NCI-H748 treated with DMSO at 0.1 percent for 48 hours (cell line): ENCODE measurements around the gene METTL26.
A peak's percentile ranks its signal among the peaks of the same experiment; 100 is the strongest.

Experiments used
- DNase-seq: peaks from one replicate; lab custom pipeline; 2025; lab: John Stamatoyannopoulos, UW

METTL26 gene

DNA sequence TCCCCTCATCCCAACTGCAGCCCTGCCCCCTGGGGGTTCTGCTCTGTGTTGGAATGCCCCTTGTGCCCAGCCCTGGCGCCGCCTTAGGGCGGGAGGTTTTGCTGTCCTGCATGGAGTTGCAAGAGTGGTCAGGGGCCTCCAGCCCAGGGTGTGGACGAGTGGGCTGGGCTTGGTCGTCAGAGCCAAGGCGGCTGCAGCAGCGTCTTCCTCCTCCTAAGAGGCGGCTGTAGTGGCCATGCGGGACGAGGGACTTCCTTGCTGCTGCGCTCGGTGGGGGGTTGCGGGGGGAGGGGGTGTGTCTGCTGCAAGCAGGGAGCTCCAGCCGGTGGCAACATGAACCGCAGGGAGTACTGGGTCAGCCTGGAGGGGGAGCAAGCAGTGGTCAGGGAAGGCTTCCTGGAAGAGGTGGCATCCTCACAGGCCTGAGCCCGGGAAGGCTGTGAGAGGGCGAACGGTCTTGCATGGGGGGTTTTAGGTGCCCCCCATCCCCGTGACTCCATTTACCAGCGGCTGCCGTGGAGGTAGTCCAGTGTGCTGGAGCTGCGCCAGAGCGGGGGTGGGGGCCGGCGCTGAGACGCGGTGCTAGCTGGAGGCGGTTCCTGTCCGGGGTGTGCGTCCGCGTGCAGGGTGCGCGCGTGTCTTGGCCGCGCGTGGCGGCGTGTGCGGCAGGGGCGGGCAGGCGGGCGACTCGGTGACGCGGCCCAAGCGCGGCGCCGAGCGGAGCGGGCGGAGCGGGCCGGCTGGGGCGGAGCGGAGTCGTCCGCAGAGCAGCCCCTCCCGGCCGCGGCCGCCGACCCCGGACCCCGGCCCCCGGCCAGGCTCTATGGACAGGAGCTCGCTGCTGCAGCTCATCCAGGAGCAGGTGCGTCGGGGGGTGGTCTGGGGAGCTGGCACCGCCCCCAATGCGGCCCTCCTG lies 39.1 kb upstream of the METTL26 start, which contains the start of gene RHBDL1:
TSS of gene RHBDL1 (plus strand) at position 704 of the 916 bp plus-strand sequence. CDS start at position 824, 120 bp downstream.
- no peak for DNase-seq

DNA sequence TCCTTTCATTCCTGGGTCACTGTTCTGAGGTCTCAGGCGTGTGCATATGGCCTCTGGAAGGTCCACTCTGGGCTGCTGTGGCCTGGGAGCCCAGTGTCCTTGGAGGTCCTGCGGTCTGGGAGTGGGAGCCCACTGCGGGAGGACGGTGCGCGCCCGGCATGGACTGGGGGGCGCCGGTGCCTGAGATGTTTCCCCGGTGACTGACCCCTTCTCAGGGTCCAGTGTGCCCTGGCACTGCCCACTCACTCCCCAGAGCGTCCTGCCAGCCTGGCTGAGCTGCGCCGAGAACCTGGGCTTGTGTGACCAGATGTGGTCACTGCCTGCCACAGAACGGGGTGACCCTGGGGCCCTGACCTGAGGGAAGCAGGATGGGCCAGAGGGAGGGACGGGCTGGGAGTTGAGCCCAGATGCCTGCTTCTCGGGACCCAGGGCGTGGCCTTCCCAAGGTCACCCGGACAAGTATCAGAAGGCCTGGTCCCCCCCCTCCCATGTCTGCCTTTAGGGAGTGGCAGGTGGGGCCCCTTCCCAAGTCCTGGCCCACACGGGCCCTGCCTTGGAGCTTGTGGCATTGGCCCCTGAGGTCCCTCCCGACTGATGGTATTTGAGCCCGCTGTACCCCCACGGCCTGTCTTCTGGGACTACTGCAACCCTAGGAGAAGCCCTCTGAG lies 38.2 kb upstream of the METTL26 start:
- DNase-seq, result no peak

- DNase-seq, result no peak
Measured at GRCh38 chr16:673399-673991, 37.4 kb upstream of the METTL26 start.

DNA sequence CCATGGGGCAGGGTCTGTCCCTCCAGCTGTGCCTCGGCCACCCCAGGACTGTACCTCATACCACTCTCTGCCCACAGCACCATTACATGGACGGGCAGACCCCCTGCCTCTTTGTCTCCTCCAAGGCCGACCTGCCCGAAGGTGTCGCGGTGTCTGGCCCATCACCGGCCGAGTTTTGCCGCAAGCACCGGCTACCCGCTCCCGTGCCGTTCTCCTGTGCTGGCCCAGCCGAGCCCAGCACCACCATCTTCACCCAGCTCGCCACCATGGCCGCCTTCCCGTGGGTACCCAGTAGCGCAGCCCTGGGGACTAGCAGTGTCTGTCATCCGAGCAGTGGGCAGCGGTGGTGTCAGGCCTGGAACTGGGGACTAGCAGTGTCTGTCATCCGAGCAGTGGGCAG lies 36.7 kb upstream of the METTL26 start:
- no peak for DNase-seq

DNA sequence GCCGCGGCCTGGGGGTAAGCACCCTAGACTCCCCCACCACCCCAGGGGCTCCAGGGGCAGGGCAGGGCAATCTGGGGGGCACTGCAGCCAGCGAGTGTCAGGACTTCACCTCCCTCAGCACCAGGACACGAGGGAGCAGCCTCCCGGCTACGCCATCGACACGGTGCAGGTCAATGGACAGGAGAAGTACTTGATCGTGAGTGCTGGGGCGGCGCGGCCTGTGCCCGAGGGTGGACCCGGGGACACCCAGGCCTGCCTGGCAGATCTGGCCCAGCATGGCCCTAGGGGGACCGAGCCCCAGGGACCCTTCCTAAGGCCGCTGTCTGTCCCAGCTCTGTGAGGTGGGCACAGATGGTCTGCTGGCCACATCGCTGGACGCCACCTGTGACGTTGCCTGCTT lies 36.3 kb upstream of the METTL26 start:
- DNase-seq, result no peak

- DNase-seq, result no peak
Measured at GRCh38 chr16:671353-672131, 35.4 kb upstream of the METTL26 start.

DNA sequence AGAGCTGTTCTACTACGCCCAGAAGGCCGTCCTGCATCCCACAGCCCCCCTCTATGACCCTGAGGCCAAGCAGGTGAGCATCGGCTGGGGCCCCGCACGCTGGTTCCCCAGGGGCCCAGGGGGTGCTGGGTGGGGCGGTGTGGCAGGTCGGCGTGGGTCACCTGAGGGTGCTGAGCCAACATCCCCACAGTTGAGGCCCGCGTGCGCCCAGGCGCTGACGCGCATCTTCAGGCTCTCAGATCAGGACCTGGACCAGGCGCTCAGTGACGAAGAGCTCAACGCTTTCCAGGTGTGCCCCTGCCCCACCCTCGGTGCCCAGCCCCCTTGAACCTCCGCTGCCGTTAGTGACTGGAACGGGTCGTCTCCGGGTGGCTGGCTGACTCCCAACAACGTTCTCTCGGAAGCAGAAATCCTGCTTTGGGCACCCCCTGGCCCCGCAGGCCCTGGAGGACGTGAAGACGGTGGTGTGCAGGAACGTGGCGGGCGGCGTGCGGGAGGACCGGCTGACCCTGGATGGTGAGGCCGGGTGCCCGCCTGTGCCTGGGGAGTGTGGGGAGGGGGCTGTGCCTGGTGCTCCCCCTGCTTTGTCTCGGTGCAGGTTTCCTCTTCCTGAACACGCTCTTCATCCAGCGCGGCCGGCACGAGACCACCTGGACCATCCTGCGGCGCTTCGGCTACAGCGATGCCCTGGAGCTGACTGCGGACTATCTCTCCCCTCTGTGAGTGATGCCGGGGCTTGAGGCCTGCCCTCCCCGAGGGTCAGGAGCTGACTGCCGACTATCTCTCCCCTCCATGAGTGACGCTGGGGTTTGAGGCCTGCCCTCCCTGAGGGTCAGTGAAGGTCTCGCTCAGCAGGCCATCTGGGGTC lies 34.6 kb upstream of the METTL26 start:
- DNase-seq, result no peak

GRCh38 chr16:669666-670065 lies 33.6 kb upstream of the METTL26 start:
- no peak for DNase-seq

DNA sequence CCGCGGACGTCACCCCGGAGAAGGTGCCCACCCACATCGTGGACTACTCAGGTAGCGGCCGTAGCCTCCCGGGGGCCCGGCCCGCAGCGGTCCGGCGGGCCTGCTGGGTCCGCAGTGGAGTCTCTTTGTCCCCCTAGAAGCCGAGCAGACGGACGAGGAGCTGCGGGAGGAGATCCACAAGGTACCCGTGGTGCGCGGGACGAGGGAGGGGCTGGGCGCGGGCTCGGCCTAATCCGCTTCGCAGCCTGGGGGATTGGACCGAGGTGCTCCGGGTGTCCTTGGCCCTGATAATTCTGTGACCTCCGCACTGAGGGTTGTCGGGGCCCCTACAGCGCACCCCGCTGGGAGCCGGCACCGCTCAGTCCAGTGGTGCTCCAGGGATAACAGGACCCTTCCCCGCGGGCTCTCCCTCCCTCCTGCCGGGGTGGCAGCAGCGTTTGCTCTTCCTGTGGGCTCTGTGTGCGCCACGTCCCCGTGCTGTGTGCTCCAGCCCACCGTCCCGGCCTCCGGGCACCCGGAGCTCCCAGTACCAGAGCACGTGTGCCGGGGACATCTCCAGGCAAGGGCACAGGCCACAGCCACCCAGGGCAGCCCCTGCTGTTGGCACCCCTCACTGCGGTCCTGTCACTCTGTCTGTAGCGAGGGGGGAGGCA lies 32.5 kb upstream of the METTL26 start:
- no peak for DNase-seq

GRCh38 chr16:667780-668518 lies 31.8 kb upstream of the METTL26 start, which contains the start of gene RHOT2:
TSS of gene RHOT2 (plus strand) at chr16:668132. CDS start at chr16:668200, 68 bp downstream.
- DNase-seq, result peak; percentile 41

- no peak for DNase-seq
Measured at GRCh38 chr16:667113-667779, 31.1 kb upstream of the METTL26 start.

DNA sequence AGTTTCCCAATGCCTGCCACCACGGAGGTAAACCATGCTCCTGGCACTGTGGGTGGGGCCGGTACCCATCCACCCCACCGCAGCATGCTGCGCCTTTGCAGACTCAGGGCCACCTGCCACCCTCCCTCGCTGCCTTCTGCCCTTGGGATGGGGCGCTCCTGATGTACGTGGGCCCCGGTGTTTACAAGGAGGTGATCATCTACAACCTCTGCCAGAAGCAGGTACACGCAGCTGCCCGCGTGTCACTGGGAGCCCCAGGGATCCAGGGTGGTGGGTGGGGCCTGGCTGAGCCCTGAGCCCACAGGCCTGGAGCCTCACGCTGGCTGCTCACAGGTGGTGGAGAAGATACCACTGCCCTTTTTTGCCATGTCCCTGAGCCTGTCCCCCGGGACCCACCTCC lies 30.5 kb upstream of the METTL26 start:
- no peak for DNase-seq

DNA sequence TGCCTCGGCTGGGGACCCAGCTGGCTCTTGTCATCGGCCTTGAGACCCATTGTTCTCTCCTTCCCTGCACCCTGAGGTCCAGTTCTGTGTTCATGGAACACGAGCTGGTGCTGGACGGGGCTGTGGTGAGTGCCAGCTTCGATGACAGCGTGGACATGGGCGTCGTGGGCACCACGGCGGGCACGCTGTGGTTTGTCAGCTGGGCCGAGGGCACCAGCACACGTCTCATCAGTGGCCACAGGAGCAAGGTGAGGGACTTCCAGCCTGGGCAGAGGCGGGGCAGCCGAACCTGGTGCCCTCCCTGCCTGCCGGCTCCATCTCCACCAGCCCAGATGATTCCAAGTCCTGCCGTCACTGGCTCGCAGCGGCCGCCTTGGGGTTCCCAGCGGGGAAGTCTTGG lies 26.5 kb upstream of the METTL26 start:
- no peak for DNase-seq

DNA sequence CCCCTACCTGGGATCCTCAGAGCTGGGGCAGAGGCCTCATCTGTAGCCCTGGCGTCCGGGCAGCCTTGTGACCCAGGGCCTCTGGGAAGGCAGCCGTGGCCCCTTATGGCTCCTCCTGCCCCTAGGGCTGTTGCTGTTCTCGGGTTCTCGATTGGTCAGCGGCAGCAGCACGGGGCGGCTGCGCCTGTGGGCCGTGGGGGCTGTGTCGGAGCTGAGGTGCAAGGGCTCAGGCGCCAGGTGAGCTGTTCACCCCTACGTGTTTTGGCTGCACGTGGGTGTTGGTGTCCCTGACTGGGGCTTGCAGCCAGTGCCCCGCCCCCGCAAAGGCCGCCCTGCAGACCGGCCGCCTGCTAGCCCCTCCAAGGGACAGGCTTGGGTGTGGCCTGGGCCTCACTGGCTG lies 26.0 kb upstream of the METTL26 start:
- no peak for DNase-seq

DNA sequence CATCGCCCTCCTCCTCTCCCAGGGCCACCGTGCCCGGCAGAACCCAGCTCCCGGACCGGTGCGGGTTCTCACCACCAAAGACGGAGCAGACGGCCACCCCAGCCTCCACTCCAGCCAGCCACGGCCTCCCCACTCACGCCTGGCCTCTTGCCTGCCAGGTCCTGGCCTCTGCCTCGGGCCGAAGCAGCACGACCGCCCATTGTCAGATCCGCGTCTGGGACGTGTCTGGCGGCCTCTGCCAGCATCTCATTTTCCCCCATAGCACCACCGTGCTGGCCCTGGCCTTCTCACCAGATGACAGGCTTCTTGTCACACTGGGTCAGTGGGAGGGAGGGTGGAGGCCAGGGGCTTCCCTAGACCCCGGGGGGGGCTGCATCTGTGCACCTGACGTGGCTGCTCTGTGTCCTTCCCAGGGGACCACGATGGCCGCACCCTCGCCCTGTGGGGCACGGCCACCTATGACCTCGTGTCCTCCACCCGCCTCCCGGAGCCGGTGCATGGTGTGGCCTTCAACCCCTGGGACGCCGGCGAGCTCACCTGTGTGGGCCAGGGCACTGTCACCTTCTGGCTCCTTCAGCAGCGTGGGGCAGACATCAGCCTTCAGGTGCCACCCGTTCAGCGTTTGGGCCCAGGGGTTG lies 25.2 kb upstream of the METTL26 start:
- DNase-seq, result no peak

GRCh38 chr16:660459-661183 lies 24.5 kb upstream of the METTL26 start:
- DNase-seq, result no peak

GRCh38 chr16:660132-660458 lies 24.0 kb upstream of the METTL26 start:
- no peak for DNase-seq

- DNase-seq, result no peak
Measured at GRCh38 chr16:659618-660017, 23.5 kb upstream of the METTL26 start.
